NCI-H2107 treated with DMSO at 0.1 percent for 48 hours (cell line): ENCODE measurements around the gene DACH2.

ENCODE experiments used
- DNase-seq: peaks from one replicate; lab custom pipeline; 2025; ENCODE audit not compliant: unreplicated experiment; lab: John Stamatoyannopoulos, UW

DACH2 gene

DNA sequence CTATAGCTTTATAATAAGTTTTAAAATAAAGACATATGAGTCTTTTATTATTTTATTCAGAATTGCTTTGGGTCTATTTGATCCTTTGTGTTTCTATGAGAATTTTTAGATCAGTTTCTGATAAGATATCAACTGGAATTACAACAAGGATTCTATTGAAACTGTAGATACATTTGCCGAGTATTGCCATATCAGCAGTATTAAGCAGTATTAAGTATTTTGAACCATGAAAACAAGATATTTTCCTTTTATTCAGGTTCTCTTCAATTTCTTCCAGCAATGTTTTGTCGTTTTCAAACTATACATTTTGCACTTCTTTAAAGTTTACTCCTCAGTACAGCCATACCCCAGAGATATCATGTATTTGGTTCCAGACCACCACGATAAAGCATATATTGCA, 598.8 kb downstream of the DACH2 start:
- DNase-seq: no peak

DNA sequence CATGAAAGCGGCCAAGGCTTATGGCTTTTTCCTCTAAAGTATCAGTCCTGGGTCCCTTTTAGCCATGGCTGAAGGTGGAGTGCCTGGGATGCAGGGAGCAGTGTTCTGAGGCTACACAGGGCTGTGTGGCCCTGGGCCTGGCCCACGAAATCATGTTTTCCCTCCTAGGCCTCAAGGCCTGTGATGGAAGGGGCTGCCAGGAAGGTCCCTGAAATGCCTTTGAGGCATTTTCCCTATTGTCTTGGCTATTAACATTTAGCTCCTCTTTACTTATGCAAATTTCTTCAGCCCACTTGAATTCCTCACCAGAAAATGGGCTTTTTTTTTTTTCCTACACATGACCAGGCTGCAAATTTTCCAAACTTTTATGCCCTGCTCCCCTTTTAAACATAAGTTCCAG, 657.0 kb downstream of the DACH2 start:
- no peak for DNase-seq

DNA sequence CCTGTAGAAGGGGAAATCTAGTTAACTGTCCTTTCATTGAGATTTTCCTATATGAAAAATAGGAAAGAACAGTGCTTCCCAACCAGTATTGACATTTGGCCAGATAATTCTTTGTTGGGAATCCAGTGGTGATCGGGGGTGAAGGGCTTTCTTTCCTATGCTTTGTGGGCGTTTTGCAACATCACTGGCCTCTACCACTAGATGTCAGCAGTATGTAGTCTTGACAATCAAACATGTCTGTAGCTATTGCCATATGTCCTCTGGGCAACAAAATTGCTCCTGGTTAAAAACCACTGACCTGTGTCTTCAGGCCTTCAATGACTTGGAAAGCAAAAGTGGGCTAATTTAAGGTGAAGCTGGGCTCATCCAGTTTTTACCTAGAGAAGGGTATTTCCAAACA, 658.5 kb downstream of the DACH2 start:
- no peak for DNase-seq

GRCh38 chrX:86809651-86810050, 661.4 kb downstream of the DACH2 start:
- DNase-seq: no peak

DNA sequence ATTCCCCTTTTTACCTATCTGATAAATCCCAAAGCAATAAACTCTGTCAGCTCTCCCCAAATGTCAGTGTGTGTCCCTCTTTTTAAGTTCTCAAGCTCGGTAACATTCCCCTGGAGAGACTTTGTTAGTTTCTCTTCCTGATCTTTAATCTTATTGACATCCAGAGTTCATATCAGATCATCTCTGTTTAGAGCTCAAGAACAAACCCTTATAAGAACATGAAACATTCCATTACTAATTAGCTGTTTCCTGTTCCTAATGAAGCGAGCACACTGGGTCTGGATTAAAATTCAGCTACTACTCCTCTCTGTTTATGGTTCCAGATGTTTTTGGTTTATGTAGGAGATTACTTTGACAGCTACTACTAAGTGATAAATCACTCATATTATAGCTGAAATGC, 681.5 kb downstream of the DACH2 start:
- no peak for DNase-seq

DNA sequence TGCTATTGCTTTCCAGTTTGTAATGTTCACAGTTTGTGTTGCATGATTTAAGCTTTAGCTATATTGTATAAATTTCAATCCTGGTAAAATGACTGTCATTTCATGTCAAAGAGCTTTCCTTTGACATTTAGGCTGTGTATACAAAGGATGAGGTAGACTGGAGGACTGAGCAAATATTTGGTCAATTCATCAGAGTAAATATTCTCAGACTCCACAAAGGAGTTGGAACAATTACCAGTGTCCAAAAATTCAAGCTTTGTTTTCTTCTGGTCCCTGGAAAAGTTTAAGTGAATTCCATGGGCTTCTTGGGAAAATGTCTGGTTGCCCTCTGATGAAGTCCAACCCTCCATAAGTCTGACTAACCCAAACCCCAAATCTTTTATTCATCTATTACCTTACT, 682.4 kb downstream of the DACH2 start:
- DNase-seq: no peak

GRCh38 chrX:86845101-86845500, 696.9 kb downstream of the DACH2 start:
- DNase-seq: no peak
